PC-3 (cell line): ENCODE measurements around the gene STARD10. TPM values are rescaled to one million over a fixed set of nuclear protein-coding genes. Genes with fewer than 3 reads are reported as not detected.

ENCODE experiments used
- ATAC-seq: fragments of 200-7000 bp; cut with Tn5 transposase; 2 replicates; pipeline ENCODE4 v1.9.1; 2020; ENCODE audit warnings: mild to moderate bottlenecking, moderate library complexity
- BruUV-seq: library from RNA; stranded (reverse); fragments of 400-500 nt; replicated peaks from 2 replicates; lab custom pipeline; 2021; lab: Mats Ljungman, UMichigan
- CTCF ChIA-PET: fragments of 300-600 bp; sonication (Branson Sonifier 250); formaldehyde crosslinking; loops from one replicate; lab custom pipeline; 2022; ENCODE audit warnings: antibody characterized with exemption; lab: Charles Lee
- POLR2A ChIA-PET: fragments of 300-600 bp; sonication (Branson Sonifier 250); formaldehyde crosslinking; loops from one replicate; lab custom pipeline; 2022; ENCODE audit warnings: antibody characterized with exemption; ENCODE audit not compliant: unreplicated experiment; lab: Charles Lee
- DNase-seq: peaks from one replicate; pipeline ENCODE4 v3.0.0-alpha.2; 2015
- H2AFZ ChIP-seq: fragments of 300-600 bp; sonication (generic); 2 replicates; pipeline ENCODE4 v1.6.0; 2016; ENCODE audit warnings: antibody characterized with exemption, low read length
- H3F3A ChIP-seq: fragments of 300-600 bp; sonication (generic); one replicate; pipeline ENCODE4 v1.6.0; 2017; ENCODE audit warnings: antibody characterized with exemption, low read length, control low read depth, mild to moderate bottlenecking; ENCODE audit not compliant: unreplicated experiment
- H3K27ac ChIP-seq: fragments of 300-600 bp; sonication (generic); 2 replicates; pipeline ENCODE4 v1.5.1; 2016; ENCODE audit warnings: mild to moderate bottlenecking, low read length
- H3K27me3 ChIP-seq: fragments of 300-600 bp; sonication (generic); 2 replicates; pipeline ENCODE4 v1.6.1; 2016; ENCODE audit warnings: low read length, mixed read lengths
- H3K36me3 ChIP-seq: fragments of 300-600 bp; sonication (generic); 2 replicates; pipeline ENCODE4 v1.6.1; 2016; ENCODE audit warnings: low read depth, mixed run types, low read length, mixed read lengths
- H3K4me1 ChIP-seq: fragments of 300-600 bp; sonication (generic); 2 replicates; pipeline ENCODE4 v1.5.1; 2016; ENCODE audit warnings: low read length; ENCODE audit not compliant: insufficient read depth
- H3K4me2 ChIP-seq: fragments of 300-600 bp; sonication (generic); 2 replicates; pipeline ENCODE4 v1.6.0; 2016; ENCODE audit warnings: low read length
- H3K4me3 ChIP-seq: fragments of 300-600 bp; sonication (generic); 2 replicates; pipeline ENCODE4 v1.5.1; 2016; ENCODE audit warnings: mild to moderate bottlenecking, low read length, mixed read lengths
- H3K79me2 ChIP-seq: fragments of 300-600 bp; sonication (generic); 2 replicates; pipeline ENCODE4 v1.6.1; 2017; ENCODE audit warnings: low read length, mixed read lengths
- H3K9ac ChIP-seq: fragments of 300-600 bp; sonication (generic); 2 replicates; pipeline ENCODE4 v1.6.0; 2016; ENCODE audit warnings: mild to moderate bottlenecking, low read length
- H3K9me2 ChIP-seq: fragments of 300-600 bp; sonication (generic); replicated peaks from 2 replicates; pipeline ENCODE4 v1.6.1; 2016; ENCODE audit warnings: mixed run types, low read length, mixed read lengths
- H3K9me3 ChIP-seq: fragments of 300-600 bp; sonication (generic); 2 replicates; pipeline ENCODE4 v1.6.1; 2016; ENCODE audit warnings: low read length, mixed read lengths
- H4K20me1 ChIP-seq: fragments of 300-600 bp; sonication (generic); 2 replicates; pipeline ENCODE4 v1.6.1; 2016; ENCODE audit warnings: low read length, mixed read lengths
- CTCF ChIP-seq: fragments of 300-600 bp; sonication (generic); conservative IDR thresholded peaks from 2 replicates; pipeline ENCODE4 v1.5.1; 2017; ENCODE audit warnings: antibody characterized with exemption, low read depth, mild to moderate bottlenecking, low read length
- EZH2 ChIP-seq: fragments of 300-600 bp; sonication (generic); IDR thresholded peaks from one replicate; pipeline ENCODE4 v1.6.1; 2017; ENCODE audit warnings: antibody characterized with exemption, mild to moderate bottlenecking, low read length; ENCODE audit not compliant: unreplicated experiment
- EZH2phosphoT487 ChIP-seq: fragments of 300-600 bp; sonication (generic); IDR thresholded peaks from 2 replicates; pipeline ENCODE4 v1.6.1; 2018; ENCODE audit warnings: mild to moderate bottlenecking, antibody characterized with exemption, low read length, borderline replicate concordance
- intact Hi-C: fragments of 100-400 bp; cut with micrococcal nuclease; formaldehyde crosslinking; loops from 2 replicates; pipeline ENCODE4 v1.9.0; 2023
- total RNA-seq: library from RNA; depleted of rRNA; stranded (reverse); fragments of >200 nt; gene quantifications from 2 replicates; pipeline ENCODE4 v1.2.3, GENCODE V29; 2014

STARD10 gene
- total RNA-seq, 1 experiment from 2014 or later: 284 TPM

DNA sequence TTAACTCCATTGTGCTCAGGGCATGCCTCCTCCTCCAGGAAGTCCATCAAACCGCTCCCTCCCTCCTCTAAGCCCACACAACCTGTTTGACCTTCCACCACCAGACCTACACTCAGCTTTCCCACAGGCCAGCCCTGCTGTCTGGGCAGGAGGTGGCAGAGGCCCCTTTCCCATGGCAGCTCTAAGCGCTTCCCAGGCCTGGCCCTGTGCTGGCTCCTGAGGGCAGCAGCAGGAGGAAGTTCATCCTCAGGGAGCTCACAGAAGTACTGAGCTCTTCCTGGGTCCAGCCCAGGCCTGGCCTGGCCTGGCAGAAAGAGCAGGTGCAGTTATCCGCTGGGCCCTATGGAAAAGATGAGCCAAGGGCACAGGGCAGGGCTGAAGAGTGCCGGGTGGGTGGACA lies 73.1 kb downstream of the STARD10 start:
- no peak overlapping the region for H3K9ac ChIP-seq
- H3K27ac ChIP-seq: no peak overlapping the region
- CTCF ChIA-PET: no interaction called here
- no TSS peak for BruUV-seq
- no peaks in the 10 kb centered on the region for H3F3A ChIP-seq
- H3K27me3 ChIP-seq: no peaks in the 10 kb centered on the region
- no peak for ATAC-seq
- H3K79me2 ChIP-seq: peaks cover 59% of the 10 kb centered on the region
- DNase-seq: no peak
- no peaks in the 10 kb centered on the region for H4K20me1 ChIP-seq
- H3K4me3 ChIP-seq: peak overlapping the region; percentile 58; the same call in 1 of the 2 replicates
- no peaks in the 10 kb centered on the region for H3K9me2 ChIP-seq
- no peaks in the 10 kb centered on the region for H3K9me3 ChIP-seq
- intact Hi-C loops: loop anchor here (10.0 kb wide), 1 partner anchor 124 kb away; no protein-coding TSS in a partner anchor
- peak overlapping the region; percentile 80 for H3K4me2 ChIP-seq
- no peaks in the 10 kb centered on the region; the same call in 1 of the 2 replicates for H3K36me3 ChIP-seq
- no peak for TF ChIP-seq CTCF
- TF ChIP-seq EZH2phosphoT487: no peak
- TF ChIP-seq EZH2: no peak
- POLR2A ChIA-PET: no interaction called here
- H2AFZ ChIP-seq: no peak overlapping the region
- H3K4me1 ChIP-seq: peaks cover 22% of the 10 kb centered on the region

GRCh38 chr11:72720047-72720446 lies 73.8 kb downstream of the STARD10 start:
- BruUV-seq: no TSS peak
- Histone ChIP-seq H3K36me3 (no peaks in the 10 kb centered on the region; the same call in 1 of the 2 replicates), H3K27ac (no peak overlapping the region), H3K4me3 (no peak overlapping the region), H2AFZ (no peak overlapping the region), H3K27me3 (no peaks in the 10 kb centered on the region), H3K4me2 (no peak overlapping the region), H3K79me2 (peaks cover 59% of the 10 kb centered on the region), H4K20me1 (no peaks in the 10 kb centered on the region), H3K4me1 (peaks cover 22% of the 10 kb centered on the region), H3K9ac (no peak overlapping the region), H3F3A (no peaks in the 10 kb centered on the region), H3K9me2 (no peaks in the 10 kb centered on the region), H3K9me3 (no peaks in the 10 kb centered on the region)
- TF ChIP-seq EZH2phosphoT487 (no peak), EZH2 (no peak), CTCF (no peak)
- ATAC-seq: no peak
- ChIA-PET CTCF (no interaction called here), POLR2A (no interaction called here)
- DNase-seq: no peak
- intact Hi-C loops: loop anchor here (10.0 kb wide), 1 partner anchor 125 kb away; no protein-coding TSS in a partner anchor

GRCh38 chr11:72719551-72719950 lies 74.3 kb downstream of the STARD10 start:
- ATAC-seq (no peak), DNase-seq (no peak)
- TF ChIP-seq CTCF (no peak), EZH2phosphoT487 (no peak), EZH2 (no peak)
- no peaks in the 10 kb centered on the region for H3K27me3 ChIP-seq
- ChIA-PET CTCF (no interaction called here), POLR2A (interaction anchor here (0.6 kb wide), 1 partner anchor 20 kb away, joined by 4 read pairs; no protein-coding TSS in a partner anchor)
- no peak overlapping the region for H3K27ac ChIP-seq
- H3K4me3 ChIP-seq: no peak overlapping the region
- intact Hi-C loops: no loop called here
- no peaks in the 10 kb centered on the region for H3K9me2 ChIP-seq
- peaks cover 22% of the 10 kb centered on the region for H3K4me1 ChIP-seq
- peaks cover 54% of the 10 kb centered on the region for H3K79me2 ChIP-seq
- H4K20me1 ChIP-seq: no peaks in the 10 kb centered on the region
- no peaks in the 10 kb centered on the region for H3K9me3 ChIP-seq
- no TSS peak for BruUV-seq
- H3K9ac ChIP-seq: no peak overlapping the region
- no peak overlapping the region for H2AFZ ChIP-seq
- no peaks in the 10 kb centered on the region for H3F3A ChIP-seq
- H3K36me3 ChIP-seq: no peaks in the 10 kb centered on the region; the same call in 1 of the 2 replicates
- H3K4me2 ChIP-seq: no peak overlapping the region
